GM12874 (cell line): ENCODE data around the gene PLEK2.

Source experiments
- CTCF ChIP-seq: IDR thresholded peaks from 2 replicates; pipeline ENCODE4 v1.5.1; 2011; ENCODE audit warnings: low read depth, mild to moderate bottlenecking, control low read depth, low read length, moderate library complexity; ENCODE audit not compliant: insufficient read depth

Gene PLEK2

DNA sequence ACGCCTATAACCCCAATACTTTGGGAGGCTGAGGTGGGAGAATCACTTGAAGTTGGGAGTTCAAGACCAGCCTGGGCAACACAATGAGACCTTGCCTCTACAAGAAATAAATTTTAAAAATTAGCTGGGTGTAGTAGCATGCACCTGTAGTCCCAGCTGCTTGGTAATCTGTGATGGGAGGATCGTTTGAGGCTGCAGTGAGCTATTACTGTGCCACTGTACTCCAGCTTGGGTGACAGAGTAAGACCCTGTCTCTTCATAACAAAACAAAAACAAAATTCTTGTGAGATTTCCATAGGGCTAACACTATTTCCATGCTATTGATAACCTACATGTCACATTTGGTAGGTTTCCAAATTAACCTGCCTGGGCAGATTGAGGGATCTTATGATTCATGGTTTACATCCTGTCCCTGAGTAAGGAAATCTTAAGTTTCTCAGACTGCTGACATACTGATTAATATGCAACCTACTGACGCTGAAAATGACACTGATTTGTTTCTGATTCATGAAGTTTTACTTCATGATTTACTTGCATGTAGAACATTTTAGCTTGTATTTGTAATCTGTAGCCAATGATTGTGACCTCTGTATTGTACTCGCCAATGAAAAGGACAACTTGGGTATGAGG is 68.2 kb downstream of the PLEK2 start:
- no peak for TF ChIP-seq CTCF
